A673 (cell line): ENCODE data around the gene DXO. TPM values are rescaled to one million over a fixed set of nuclear protein-coding genes. Genes with fewer than 3 reads are reported as not detected.
"Not testable (repeated sequence)": the region's sequence is repeated elsewhere in the genome, so short reads cannot be mapped to it uniquely, and the experiment has no call there.

Experiments used
- BruUV-seq: library from RNA; stranded (reverse); fragments of 400-500 nt; replicated peaks from 2 replicates; lab custom pipeline; 2021; lab: Mats Ljungman, UMichigan
- CTCF ChIA-PET: fragments of 300-600 bp; sonication (Branson Sonifier 250); formaldehyde crosslinking; loops from one replicate; lab custom pipeline; 2022; ENCODE audit warnings: antibody characterized with exemption; lab: Charles Lee
- POLR2A ChIA-PET: fragments of 300-600 bp; sonication (Branson Sonifier 250); formaldehyde crosslinking; loops from one replicate; lab custom pipeline; 2022; ENCODE audit warnings: antibody characterized with exemption; ENCODE audit not compliant: low non-redundant PET; lab: Charles Lee
- DNase-seq: peaks from one replicate; pipeline ENCODE4 v3.0.0-alpha.2; 2015; ENCODE audit warnings: low spot score
- H3K27ac ChIP-seq: fragments of 200-600 bp; sonication (generic); 2 replicates; pipeline ENCODE4 v1.5.1; 2016; ENCODE audit warnings: mixed run types, low read depth, mild to moderate bottlenecking, mixed read lengths, antibody characterized with exemption, low read length; ENCODE audit not compliant: poor library complexity, severe bottlenecking
- H3K27me3 ChIP-seq: fragments of 200-600 bp; sonication (generic); replicated peaks from 2 replicates; pipeline ENCODE4 v1.6.1; 2017; ENCODE audit warnings: mixed run types, low read depth, mild to moderate bottlenecking, mixed read lengths, antibody characterized with exemption, low read length; ENCODE audit not compliant: insufficient read depth, poor library complexity
- H3K36me3 ChIP-seq: fragments of 200-600 bp; sonication (generic); 2 replicates; pipeline ENCODE4 v1.6.1; 2016; ENCODE audit warnings: mixed run types, mild to moderate bottlenecking, mixed read lengths, antibody characterized with exemption, low read length; ENCODE audit not compliant: insufficient read depth, poor library complexity, severe bottlenecking
- H3K4me1 ChIP-seq: fragments of 200-600 bp; sonication (generic); 2 replicates; pipeline ENCODE4 v1.6.1; 2017; ENCODE audit warnings: mixed run types, mild to moderate bottlenecking, mixed read lengths, antibody characterized with exemption, low read length; ENCODE audit not compliant: insufficient read depth, poor library complexity, severe bottlenecking
- H3K4me3 ChIP-seq: fragments of 200-600 bp; sonication (generic); 2 replicates; pipeline ENCODE4 v1.5.1; 2016; ENCODE audit warnings: low read depth, mixed run types, mild to moderate bottlenecking, mixed read lengths, low read length; ENCODE audit not compliant: poor library complexity, severe bottlenecking
- H3K9me3 ChIP-seq: fragments of 200-600 bp; sonication (generic); 2 replicates; pipeline ENCODE4 v1.6.1; 2016; ENCODE audit warnings: mixed run types, low read depth, mild to moderate bottlenecking, mixed read lengths, antibody characterized with exemption, low read length; ENCODE audit not compliant: poor library complexity, severe bottlenecking
- EZH2 ChIP-seq: fragments of 200-600 bp; sonication (generic); IDR thresholded peaks from 2 replicates; pipeline ENCODE4 v1.6.1; 2017; ENCODE audit warnings: borderline replicate concordance, low read depth, mild to moderate bottlenecking, mixed read lengths, antibody characterized with exemption, low read length; ENCODE audit not compliant: poor library complexity, severe bottlenecking
- intact Hi-C: fragments of 100-400 bp; cut with micrococcal nuclease; formaldehyde crosslinking; loops from one replicate; pipeline ENCODE4 v1.10.0; 2022; ENCODE audit not compliant: unreplicated experiment
- total RNA-seq: library from RNA; stranded (reverse); gene quantifications from 2 replicates; pipeline ENCODE4 v1.2.3, GENCODE V29; 2021
- TF ChIP-seq, protein P1 (sequence below): fragments of 300-800, 200-600 bp; sonication (generic); conservative IDR thresholded peaks from 2 replicates; pipeline ENCODE4 v1.5.1; 2017; ENCODE audit warnings: low read depth, mild to moderate bottlenecking, antibody characterized with exemption, low read length, moderate library complexity, mixed read lengths

DXO gene
- total RNA-seq, 1 experiment from 2014 or later, result 35.6 TPM

DNA sequence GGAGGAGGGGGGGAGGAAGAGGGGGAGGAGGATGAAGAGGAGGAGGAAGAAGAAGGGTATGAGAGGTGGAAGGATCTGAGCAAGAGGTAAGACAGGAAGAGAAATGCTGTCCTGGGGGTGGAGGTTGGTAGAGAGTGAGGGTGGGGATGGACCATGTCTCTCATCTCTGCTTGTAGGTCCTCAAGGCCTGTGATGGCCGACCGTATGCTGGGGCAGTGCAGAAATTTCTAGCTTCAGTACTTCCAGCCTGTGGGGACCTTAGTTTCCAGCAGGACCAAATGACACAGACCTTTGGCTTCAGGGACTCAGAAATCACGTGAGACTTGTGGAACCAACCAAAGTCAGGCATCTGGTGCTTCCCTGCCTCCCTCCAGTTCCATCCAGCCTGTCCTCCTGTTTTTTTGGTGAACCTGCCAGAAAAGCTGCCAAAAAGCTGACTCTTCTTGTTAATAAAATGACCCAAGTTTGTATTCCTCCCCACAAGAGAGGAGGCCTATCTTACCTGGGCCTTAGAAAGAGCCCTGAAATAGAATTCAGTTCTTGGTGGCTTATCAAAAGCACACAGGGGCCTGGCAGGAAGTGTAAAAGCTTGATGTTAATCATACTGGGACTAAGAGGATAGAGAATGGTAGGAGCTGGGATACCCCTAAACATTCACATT, 7.4 kb upstream of the DXO start:
- H3K4me1 ChIP-seq, result no peaks in the 10 kb centered on the region
- H3K36me3 ChIP-seq, result no peaks in the 10 kb centered on the region
- BruUV-seq, result no TSS peak
- ChIA-PET CTCF (interaction anchor here (0.6 kb wide), 1 partner anchor 283 kb away, joined by 4 read pairs; no protein-coding TSS in a partner anchor), POLR2A (no interaction called here)
- intact Hi-C loops, result no loop called here
- no peak overlapping the region for H3K27ac ChIP-seq
- no peak for TF ChIP-seq EZH2
- TF ChIP-seq, protein P1, sequence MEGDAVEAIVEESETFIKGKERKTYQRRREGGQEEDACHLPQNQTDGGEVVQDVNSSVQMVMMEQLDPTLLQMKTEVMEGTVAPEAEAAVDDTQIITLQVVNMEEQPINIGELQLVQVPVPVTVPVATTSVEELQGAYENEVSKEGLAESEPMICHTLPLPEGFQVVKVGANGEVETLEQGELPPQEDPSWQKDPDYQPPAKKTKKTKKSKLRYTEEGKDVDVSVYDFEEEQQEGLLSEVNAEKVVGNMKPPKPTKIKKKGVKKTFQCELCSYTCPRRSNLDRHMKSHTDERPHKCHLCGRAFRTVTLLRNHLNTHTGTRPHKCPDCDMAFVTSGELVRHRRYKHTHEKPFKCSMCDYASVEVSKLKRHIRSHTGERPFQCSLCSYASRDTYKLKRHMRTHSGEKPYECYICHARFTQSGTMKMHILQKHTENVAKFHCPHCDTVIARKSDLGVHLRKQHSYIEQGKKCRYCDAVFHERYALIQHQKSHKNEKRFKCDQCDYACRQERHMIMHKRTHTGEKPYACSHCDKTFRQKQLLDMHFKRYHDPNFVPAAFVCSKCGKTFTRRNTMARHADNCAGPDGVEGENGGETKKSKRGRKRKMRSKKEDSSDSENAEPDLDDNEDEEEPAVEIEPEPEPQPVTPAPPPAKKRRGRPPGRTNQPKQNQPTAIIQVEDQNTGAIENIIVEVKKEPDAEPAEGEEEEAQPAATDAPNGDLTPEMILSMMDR, result no peak
- H3K9me3 ChIP-seq, result no peaks in the 10 kb centered on the region
- no peak overlapping the region for H3K4me3 ChIP-seq
- no peaks in the 10 kb centered on the region for H3K27me3 ChIP-seq
- DNase-seq, result no peak

DNA sequence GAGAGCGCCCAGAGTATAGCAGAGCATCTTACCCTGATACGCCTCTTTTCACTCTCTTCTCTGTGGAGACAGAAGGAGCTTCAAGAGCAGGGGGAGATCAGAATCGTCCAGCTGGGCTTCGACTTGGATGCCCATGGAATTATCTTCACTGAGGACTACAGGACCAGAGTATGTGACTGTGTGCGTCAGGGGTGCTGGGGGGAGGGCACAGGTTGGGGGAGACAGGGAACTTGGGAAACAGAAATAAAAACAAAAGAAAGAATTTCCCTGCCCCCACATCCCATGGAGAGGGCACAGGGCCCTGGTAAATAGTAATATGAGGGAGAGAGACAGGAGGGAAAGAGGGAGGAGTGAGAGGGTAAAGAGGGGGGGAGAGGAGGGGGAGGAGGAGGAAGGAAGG, 6.9 kb upstream of the DXO start:
- intact Hi-C loops, result no loop called here
- H3K27me3 ChIP-seq, result no peaks in the 10 kb centered on the region
- TF ChIP-seq, protein P1, result no peak
- TF ChIP-seq EZH2, result no peak

DNA sequence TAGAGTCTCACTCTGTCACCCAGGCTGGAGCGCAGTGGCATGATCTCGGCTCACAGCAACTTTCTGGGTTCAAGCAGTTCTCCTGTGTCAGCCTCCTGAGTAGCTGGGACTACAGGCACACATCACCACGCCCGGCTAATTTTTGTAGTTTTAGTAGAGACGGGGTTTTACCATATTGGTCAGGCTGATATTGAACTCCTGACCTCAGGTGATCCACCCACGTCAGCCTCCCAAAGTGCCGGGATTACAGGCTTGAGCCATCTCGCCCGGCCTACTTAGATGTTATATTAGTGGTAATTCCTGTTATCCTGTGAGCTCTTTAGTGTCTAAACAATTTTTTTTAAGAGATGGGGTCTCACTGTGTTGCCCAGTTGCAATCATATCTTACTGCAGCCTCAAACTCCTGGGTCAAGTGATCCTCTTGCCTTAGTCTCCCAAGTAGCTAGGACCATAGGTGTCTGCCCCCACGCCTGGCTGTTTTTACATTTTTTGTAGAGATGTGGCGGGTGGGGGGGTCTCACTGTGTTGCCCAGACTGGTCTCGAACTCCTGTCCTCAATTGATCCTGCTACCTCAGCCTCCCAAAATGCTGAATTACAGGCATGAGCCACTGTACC, 6.0 kb upstream of the DXO start:
- POLR2A ChIA-PET, result no interaction called here

More for the DNA sequence above, 6.9 kb upstream of the DXO start:
- H3K4me3 ChIP-seq, result no peak overlapping the region
- CTCF ChIA-PET, result no interaction called here
- H3K9me3 ChIP-seq, result no peaks in the 10 kb centered on the region
- H3K36me3 ChIP-seq, result no peaks in the 10 kb centered on the region
- no TSS peak for BruUV-seq
- POLR2A ChIA-PET, result no interaction called here
- no peak for DNase-seq
- no peak overlapping the region for H3K27ac ChIP-seq
- no peaks in the 10 kb centered on the region for H3K4me1 ChIP-seq

DNA sequence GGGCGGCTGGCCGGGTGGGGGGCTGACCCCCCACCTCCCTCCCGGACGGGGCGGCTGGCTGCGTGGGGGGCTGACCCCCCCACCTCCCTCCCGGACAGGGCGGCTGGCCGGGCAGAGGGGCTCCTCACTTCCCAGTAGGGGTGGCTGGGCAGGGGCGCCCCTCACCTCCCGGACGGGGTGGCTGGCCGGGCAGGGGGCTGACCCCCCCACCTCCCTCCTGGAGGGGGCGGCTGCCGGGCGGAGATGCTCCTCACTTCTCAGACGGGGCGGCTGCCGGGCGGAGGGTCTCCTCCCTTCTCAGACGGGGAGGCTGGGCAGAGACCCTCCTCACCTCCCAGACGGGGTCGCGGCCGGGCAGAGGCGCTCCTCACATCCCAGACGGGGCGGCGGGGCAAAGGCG, 4.1 kb upstream of the DXO start:
- intact Hi-C loops, H3K27ac ChIP-seq, H3K9me3 ChIP-seq, H3K27me3 ChIP-seq, H3K36me3 ChIP-seq, BruUV-seq, CTCF ChIA-PET, POLR2A ChIA-PET, H3K4me3 ChIP-seq, DNase-seq: not testable (repeated sequence)
- H3K4me1 ChIP-seq, result peaks cover 12% of the 10 kb centered on the region

More for the DNA sequence above, 6.0 kb upstream of the DXO start:
- H3K27me3 ChIP-seq, result no peaks in the 10 kb centered on the region
- intact Hi-C loops, result no loop called here
- BruUV-seq, result no TSS peak
- no peaks in the 10 kb centered on the region for H3K36me3 ChIP-seq
- CTCF ChIA-PET, result interaction anchor here (0.6 kb wide), 1 partner anchor 95 kb away, joined by 3 read pairs; no protein-coding TSS in a partner anchor
- peaks cover 8% of the 10 kb centered on the region for H3K4me1 ChIP-seq
- TF ChIP-seq, protein P1, result no peak
- TF ChIP-seq EZH2, result no peak
- no peak overlapping the region for H3K27ac ChIP-seq
- no peak overlapping the region for H3K4me3 ChIP-seq
- no peak for DNase-seq
- no peaks in the 10 kb centered on the region for H3K9me3 ChIP-seq
